ENCODE data around the gene SLC6A12. TPM values are rescaled to one million over a fixed set of nuclear protein-coding genes. Genes with fewer than 3 reads are reported as not detected.

The SLC6A12 gene
- total and polyA plus RNA-seq, 2 donors (not counting 3 experiments of a cell fraction or from before 2014, with no cell fraction given) = not detected

DNA sequence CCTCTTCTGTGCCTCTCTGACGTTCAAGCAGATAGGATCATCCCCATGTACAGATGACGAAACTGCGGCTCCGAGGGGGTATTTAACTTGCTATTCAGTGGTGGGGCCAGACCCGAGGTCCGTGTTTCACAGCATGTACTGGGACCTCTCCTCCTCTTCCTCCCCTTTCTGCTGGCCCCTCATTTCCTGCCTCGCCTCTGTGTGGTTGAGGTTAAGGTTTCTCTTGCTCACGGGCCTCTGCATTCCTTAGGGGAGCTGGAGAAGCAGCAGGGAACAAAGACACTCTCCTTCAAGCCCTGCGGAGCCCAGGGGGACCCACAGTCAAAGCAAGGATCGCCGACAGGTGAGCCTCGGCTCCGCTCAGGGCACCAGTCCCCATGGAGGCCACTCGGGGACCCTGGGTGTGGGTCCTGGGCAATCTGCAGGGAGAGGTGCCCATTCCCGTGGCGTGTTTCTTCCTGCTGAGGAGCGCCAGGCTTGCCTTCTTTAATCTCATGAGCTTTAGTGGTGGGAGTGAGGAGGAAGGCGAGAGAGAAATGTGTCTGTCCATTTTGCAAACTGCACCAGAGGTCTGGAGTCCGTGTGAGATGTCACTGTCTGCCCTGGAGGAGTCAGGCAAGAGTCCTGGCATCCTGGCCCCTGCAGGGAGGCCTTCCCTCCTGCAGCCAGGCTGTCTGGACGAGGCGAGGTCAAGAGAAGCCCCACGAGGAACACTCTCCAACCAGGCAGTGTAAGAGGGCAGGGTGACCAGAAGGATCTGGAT is 45.0 kb downstream of the SLC6A12 start:
- H3K36me3 ChIP-seq (ENCODE audit: control insufficient read depth in 2 of 2, extremely low read depth in 1 of 2, insufficient read depth in 2 of 2, low read length in 2 of 2) = no peaks in the 10 kb centered on the region
- TF ChIP-seq EZH2 (IDR thresholded peaks at IDR 0.05; ENCODE audit: borderline replicate concordance, low read depth, low read length, severe bottlenecking) = no peak
- TF ChIP-seq JUN (IDR thresholded peaks at IDR 0.05; ENCODE audit: borderline replicate concordance, insufficient read depth, insufficient read length, low read depth) = no peak
- no peak for TF ChIP-seq POLR2AphosphoS5 (IDR thresholded peaks at IDR 0.05; ENCODE audit: insufficient read depth, low read depth, low read length)
- no peak for TF ChIP-seq FOS (IDR thresholded peaks at IDR 0.05; ENCODE audit: borderline replicate concordance, insufficient read depth, low read length)
- no peak for TF ChIP-seq CTCF (IDR thresholded peaks at IDR 0.05; ENCODE audit: extremely low read depth in 1 of 2, insufficient read depth in 1 of 2, low read depth in 1 of 2, low read length in 2 of 2)
- TF ChIP-seq GATA2 (IDR thresholded peaks at IDR 0.05; ENCODE audit: insufficient read depth, insufficient read length, low read depth, low read length) = no peak
- TF ChIP-seq, protein P1, sequence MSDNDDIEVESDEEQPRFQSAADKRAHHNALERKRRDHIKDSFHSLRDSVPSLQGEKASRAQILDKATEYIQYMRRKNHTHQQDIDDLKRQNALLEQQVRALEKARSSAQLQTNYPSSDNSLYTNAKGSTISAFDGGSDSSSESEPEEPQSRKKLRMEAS (IDR thresholded peaks at IDR 0.05; ENCODE audit: insufficient read depth, insufficient read length) = no peak
- no peak for TF ChIP-seq MYC (IDR thresholded peaks at IDR 0.05; ENCODE audit: low read depth, low read length)
- TF ChIP-seq POLR2A (IDR thresholded peaks at IDR 0.05; ENCODE audit: low read depth, low read length) = no peak
- H3K4me2 ChIP-seq (ENCODE audit: insufficient read depth, low read length) = no peak overlapping the region
- no peak overlapping the region for H3K27ac ChIP-seq (ENCODE audit: insufficient read depth, low read depth, low read length)
- no peak overlapping the region for H3K4me3 ChIP-seq (replicated peaks in 1 of 3; ENCODE audit: insufficient read depth in 1 of 3, low read depth in 1 of 3, low read length in 3 of 3)
- no peaks in the 10 kb centered on the region for H4K20me1 ChIP-seq (replicated peaks; ENCODE audit: control insufficient read depth, extremely low read depth, insufficient read depth, low read length)
- H3K9ac ChIP-seq (replicated peaks; ENCODE audit: extremely low read depth, insufficient read depth, low read length) = no peak overlapping the region
- DNase-seq (ENCODE audit: low read depth, low spot score) (no peak), FAIRE-seq (no peak)
- no peak overlapping the region for H2AFZ ChIP-seq (ENCODE audit: low read depth, low read length)
- no TSS peak for BruUV-seq (replicated peaks)
- POLR2A ChIA-PET = no interaction called here
- CTCF ChIA-PET = no interaction called here
- H3K9me3 ChIP-seq (replicated peaks; ENCODE audit: control insufficient read depth, insufficient read depth, low read length) = no peaks in the 10 kb centered on the region
- dilution Hi-C loops (cut with MboI; ENCODE audit: extremely low pct_ligation_motif_present, low sequenced_read_pairs) = no loop called here
- no peaks in the 10 kb centered on the region for H3K9me1 ChIP-seq (replicated peaks; ENCODE audit: control insufficient read depth, extremely low read depth, insufficient read depth, low read length)
- intact Hi-C loops (cut with micrococcal nuclease) = no loop called here
- no peaks in the 10 kb centered on the region for H3K4me1 ChIP-seq (ENCODE audit: control insufficient read depth, extremely low read depth, insufficient read depth, low read length)
- H3K27me3 ChIP-seq (ENCODE audit: control insufficient read depth in 2 of 2, insufficient read depth in 2 of 2, low read length in 2 of 2) = peaks cover 0 to 7% of the 10 kb centered on the region in 2 experiments
- H3K79me2 ChIP-seq (ENCODE audit: control insufficient read depth, insufficient read depth, low read length) = no peaks in the 10 kb centered on the region

Measured in endothelial cell of umbilical vein (primary cell).